Skin epidermis (tissue), 12 donors: ENCODE measurements around the gene TNFRSF25.
"Not testable (repeated sequence)": the region's sequence is repeated elsewhere in the genome, so short reads cannot be mapped to it uniquely, and the experiment has no call there.

Experiments used
- H3K27ac ChIP-seq, 21 experiments: fragments of 200-600 bp; sonication (generic) in 11 of 21; one replicate each; pipeline ENCODE4 v1.5.0; 2020; ENCODE audit warnings: mild to moderate bottlenecking in 3 of 21, inconsistent platforms in 2 of 21, moderate library complexity in 2 of 21
- H3K4me3 ChIP-seq, 7 experiments: fragments of 200-600 bp; sonication (generic) in 2 of 7; one replicate each; pipeline ENCODE4 v1.5.0; 2020; ENCODE audit warnings: inconsistent platforms in 2 of 7, mild to moderate bottlenecking in 2 of 7, moderate library complexity in 1 of 7

Gene TNFRSF25

DNA sequence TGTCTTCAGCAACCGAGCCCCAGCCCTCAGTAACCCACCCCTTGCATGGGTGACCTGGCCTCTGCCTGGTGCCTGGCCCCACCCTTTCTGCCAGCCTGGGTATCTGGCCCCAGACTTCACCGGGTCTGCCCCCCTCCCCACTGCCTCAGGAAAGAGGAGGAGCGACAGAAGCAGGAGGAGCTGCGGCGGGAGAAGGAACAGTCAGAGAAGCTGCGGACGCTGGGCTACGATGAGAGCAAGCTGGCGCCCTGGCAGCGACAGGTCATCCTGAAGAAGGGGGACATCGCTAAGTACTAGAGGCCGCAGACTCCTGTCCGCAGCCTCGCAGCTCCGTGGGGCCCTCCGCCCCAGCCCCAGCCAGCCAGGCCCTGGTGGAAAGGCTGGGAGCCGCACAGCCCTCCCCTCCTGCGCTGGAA, 6.1 kb downstream of the TNFRSF25 start:
- Histone ChIP-seq H3K27ac (peak overlapping the region in 12 of 21 experiments; percentile 15 to 91 (median 55)), H3K4me3 (peak overlapping the region in 5 of 7 experiments; percentile 1 to 28 (median 20))

- no peak overlapping the region for H3K4me3 ChIP-seq
These were observed 9.0 kb downstream of the TNFRSF25 start for GRCh38 chr1:6456800-6457466.

DNA sequence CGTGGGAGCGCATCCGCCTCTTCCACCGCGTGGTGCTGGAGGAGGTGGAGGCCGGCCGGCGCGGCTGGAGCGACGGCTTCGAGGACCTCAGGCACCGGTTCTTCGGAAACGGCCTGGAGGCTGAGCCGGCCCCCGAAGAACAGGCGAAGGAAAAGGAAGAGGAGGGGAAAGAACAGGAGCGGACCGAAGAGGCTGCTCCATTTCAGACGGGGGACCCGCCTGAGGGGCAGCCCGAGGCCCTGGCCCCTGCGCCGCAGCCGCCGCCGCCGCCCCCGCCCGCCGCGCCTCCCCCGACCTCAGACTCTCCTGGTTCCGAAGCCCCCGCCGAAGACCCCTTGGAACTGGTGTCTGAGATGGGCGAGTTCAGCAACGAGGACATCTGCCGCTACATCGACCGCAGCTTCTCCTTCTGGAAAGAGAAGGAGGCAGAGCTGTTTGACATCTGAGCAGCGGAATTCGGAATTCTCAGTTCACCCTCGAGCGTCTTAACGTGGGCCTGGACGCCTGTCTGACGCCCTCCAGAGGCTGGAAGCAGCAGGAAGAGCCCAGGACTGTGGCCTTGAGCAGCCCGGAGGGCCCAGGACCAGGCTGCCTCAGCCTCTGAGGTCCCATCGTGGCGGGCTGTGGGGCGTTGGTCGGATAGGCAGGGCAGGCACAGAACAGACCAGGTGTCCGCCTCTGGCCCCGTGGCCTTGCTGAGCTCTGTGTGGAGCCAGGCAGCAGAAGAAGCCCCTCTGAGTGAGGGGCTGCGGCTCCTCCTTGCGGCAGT, 10.0 kb downstream of the TNFRSF25 start:
- not testable (repeated sequence) for H3K4me3 ChIP-seq, H3K27ac ChIP-seq

More at GRCh38 chr1:6456800-6457466, 9.0 kb downstream of the TNFRSF25 start:
- H3K27ac ChIP-seq = no peak overlapping the region

DNA sequence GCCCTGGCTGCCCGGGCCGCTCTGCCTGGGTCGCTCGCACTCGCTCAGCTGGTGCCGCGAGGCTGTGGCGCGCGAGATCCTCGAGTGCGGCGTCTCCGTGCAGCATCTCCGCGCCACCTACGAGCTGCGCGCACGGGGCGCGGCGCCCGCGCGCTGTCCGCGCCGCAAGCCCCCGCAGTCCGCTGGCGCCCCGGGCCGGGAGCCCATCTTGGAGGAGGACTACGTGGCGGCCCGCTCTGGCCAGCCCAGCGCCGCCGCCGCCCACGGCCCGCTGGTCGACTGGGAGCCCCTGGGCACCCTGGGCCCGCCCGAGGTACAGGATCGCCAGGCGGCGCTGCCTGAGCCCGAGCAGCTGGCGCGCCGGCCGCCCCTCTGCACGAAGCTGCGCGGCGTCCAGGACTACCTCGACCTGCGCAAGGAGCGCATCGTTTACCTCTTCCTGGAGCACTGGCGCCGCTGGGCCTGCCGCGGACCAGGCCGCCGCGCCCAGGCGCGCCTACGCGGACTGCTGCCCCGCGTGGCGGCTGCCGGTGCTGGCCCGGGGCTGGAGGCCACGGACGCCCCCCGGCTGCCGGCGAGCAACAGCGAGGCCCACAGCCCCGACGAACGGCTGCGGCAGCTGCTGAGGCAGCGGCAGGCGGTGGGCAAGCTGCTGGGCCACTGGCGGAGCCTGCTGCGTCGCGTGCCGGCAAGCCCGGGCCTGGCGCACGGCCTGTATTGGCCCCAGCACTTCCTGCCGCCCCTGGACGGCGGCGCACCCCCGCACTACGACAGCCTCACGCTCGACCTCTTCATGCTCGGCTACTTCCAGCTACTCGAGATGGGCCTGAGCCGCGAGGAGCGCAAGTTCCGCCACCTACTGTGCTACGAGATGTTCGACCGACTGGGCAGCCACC, 10.9 kb downstream of the TNFRSF25 start:
- H3K27ac ChIP-seq = no peak overlapping the region
- peak overlapping the region in 2 of 7 experiments; percentile 8 to 9 for H3K4me3 ChIP-seq

GRCh38 chr1:6453895-6454855, 11.8 kb downstream of the TNFRSF25 start:
- peak overlapping the region in 1 of 7 experiments; percentile 8 for H3K4me3 ChIP-seq
- not testable (repeated sequence) for H3K27ac ChIP-seq

GRCh38 chr1:6450943-6451373, 15.0 kb downstream of the TNFRSF25 start:
- H3K27ac ChIP-seq = no peak overlapping the region
- H3K4me3 ChIP-seq = no peak overlapping the region

DNA sequence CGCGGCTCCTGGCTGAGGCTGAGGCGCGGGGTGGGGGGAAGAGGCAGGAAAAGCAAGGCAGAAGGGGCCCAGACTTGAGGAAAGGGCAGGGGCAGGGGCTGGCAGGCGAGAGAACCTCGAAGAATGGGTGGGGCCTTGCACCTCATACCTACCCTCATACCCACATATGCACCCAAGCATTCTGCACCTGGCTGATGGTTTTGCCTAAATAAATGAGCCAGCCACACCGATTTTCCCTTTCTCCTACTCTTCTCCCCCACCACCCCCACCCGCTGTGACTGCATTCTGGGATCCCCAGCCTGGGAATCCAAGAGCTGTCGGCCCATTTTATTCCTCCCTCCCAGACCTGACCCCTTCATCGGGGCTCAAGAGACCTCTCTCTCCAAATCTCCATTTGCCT, 15.5 kb downstream of the TNFRSF25 start:
- H3K27ac ChIP-seq, H3K4me3 ChIP-seq: not testable (repeated sequence)

DNA sequence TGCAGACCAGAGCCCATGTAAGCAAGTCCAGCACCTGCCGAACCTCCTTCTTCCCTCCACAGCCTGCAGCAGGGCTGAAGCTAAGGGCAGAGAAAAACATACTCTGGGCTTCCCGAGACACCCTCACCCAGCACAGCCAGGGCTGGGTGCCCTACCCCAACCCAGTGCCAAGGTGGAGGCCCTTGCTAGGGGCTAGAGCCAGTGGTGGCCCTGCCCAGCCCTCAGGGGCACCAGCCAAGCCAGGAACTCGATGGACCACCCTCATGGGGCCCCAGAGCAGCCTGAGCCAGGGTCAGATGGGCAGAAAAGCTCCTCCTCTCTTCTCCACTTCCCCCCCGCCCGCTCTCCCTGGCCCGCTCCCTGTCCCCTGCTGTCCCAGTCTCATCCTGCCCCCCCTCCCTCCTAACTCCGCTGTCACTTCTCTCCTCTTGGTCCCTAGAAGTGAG, 15.9 kb downstream of the TNFRSF25 start:
- Histone ChIP-seq H3K4me3 (no peak overlapping the region), H3K27ac (no peak overlapping the region)

DNA sequence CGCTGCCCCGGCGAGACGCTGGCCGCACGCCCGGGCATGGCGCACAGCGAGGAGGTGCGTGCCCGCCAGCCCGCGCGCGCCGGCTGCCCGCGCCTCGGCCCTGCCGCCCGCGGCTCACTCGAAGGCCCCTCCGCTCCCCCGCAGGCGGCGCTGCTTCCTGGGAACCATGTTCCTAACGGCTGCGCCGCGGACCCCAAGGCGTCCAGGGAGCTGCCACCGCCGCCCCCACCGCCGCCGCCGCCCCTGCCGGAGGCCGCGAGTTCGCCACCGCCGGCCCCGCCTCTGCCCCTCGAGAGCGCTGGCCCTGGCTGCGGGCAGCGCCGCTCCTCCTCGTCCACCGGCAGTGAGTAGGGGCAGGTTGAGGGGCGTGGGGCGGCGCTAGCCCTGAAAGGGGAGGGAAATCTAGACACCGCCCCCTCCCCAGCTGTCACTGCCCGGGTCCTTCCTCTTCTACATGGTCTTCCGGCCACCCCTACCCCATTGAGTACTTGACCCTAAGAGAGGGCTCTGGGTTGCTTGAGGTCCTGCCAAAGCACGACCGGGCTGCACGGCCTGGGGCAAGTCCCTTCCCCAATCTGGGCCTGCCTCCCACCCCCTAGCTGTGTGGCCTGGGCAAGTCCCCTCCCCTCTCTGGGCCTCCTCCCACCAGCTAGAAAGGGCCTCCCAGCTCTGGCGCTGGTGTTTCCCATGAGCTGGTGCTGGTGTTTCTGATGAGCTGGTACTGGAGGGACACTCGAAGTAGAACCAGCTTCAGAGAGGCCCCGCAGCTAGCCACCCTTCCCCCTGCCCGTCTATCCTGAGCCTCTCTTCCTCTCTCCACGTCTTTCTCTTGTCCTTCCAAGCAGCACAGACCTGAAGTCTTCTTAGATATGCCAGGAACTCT, 17.0 kb downstream of the TNFRSF25 start:
- H3K27ac ChIP-seq = no peak overlapping the region
- peak overlapping the region in 2 of 7 experiments; percentile 6 to 28 for H3K4me3 ChIP-seq

DNA sequence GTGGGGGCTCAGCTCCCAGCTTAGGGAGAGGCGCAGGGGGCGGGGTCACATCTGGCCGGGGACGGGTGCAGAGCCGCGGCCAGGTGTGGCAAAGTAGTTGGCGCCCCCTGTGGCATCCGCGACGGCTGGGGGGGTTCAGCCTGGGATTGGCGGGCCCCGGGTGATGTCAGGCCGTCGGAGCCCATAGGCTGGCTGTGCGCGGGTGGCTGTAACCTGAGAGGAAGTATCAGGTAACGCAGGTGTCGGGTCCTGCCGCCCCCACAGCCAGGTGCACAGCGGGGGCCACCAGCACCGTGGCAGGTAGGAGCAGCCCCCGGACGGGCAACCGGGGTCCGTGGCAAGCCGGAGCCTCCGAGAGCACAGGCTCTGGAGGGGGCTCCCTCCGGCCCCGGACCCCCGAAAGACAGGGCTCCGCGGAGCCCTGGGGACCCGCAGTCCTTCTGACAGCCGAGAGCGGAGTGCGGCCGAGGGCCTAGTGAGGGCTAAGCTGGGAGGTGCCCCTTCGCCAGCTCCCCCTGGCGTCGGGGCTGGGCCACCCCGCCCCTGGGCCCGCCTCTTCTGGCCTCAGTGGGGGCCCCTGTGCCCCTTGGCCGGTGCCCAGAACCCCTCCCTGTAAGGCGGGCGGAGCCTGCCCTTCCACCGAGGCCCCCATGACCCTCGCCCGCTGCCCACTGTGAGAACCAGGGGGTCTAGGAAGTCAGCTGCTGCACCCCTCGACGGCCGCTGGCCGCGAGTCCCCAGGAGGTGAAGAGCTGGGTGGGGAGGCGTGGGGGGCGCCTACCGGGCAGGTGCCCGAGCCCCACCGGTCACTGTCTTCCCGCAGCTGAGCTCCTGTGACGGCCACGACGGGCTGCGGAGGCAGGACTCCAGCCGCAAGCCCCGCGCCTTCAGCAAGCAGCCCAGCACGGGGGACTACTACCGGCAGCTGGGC, 17.9 kb downstream of the TNFRSF25 start:
- Histone ChIP-seq H3K27ac (no peak overlapping the region), H3K4me3 (peak overlapping the region in 3 of 7 experiments; percentile 2 to 28 (median 10))

GRCh38 chr1:6447016-6447817, 18.8 kb downstream of the TNFRSF25 start:
- no peak overlapping the region for H3K27ac ChIP-seq
- peak overlapping the region in 2 of 7 experiments; percentile 2 to 10 for H3K4me3 ChIP-seq

- Histone ChIP-seq H3K4me3 (peak overlapping the region in 1 of 7 experiments; percentile 10), H3K27ac (no peak overlapping the region)
These were observed 19.3 kb downstream of the TNFRSF25 start for GRCh38 chr1:6446665-6447015.

- H3K27ac ChIP-seq, H3K4me3 ChIP-seq: not testable (repeated sequence)
These were observed 20.0 kb downstream of the TNFRSF25 start for GRCh38 chr1:6445929-6446328.

DNA sequence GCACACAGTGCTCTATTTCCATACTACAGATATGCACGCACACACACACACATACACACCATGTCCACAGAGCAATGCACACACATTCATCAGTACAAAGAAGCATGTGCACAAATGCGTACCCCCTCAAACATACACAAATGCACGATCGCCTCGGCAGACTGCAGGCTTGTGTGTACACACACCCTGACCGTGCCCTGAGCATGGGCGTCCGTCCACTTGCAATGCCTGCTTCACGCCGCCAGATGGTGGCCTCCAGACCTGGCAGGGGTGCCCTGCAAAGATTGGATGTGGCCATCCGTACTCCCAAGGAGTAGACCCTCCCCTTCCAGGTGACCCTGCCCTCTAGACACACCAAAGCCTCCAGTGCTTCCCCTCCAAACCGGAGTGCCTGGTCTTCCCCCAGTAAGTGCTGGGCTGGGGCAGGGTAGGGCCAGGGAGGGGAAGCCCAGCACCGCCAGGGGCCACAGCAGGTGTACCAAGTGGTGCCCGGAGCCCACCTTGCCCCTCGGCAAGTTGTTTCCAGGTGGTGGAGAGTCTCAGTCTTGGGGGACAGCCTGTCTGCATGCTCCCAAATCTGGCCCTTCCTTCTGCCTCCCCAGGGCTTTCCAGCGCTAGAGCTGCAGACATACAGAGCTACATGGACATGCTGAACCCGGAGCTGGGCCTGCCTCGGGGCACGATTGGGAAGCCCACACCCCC, 20.8 kb downstream of the TNFRSF25 start:
- H3K4me3 ChIP-seq = no peak overlapping the region
- no peak overlapping the region for H3K27ac ChIP-seq

- H3K4me3 ChIP-seq = no peak overlapping the region
- H3K27ac ChIP-seq = no peak overlapping the region
These were observed 21.6 kb downstream of the TNFRSF25 start for GRCh38 chr1:6444377-6444776.
